Astrocyte of the hippocampus (primary cell): ENCODE data around the gene FBXO34.
A peak's percentile ranks its signal among the peaks of the same experiment; 100 is the strongest.

Experiments used
- DNase-seq: peaks from one replicate; pipeline ENCODE4 v3.0.0; 2011; ENCODE audit warnings: low read depth, low spot score

The FBXO34 gene

GRCh38 chr14:55271572-55272298 lies 514 bp downstream of the FBXO34 start:
- DNase-seq = peak; percentile 84

GRCh38 chr14:55272387-55272786 lies 1.2 kb downstream of the FBXO34 start:
- no peak for DNase-seq

- no peak for DNase-seq
Measured at GRCh38 chr14:55272922-55273321, 1.7 kb downstream of the FBXO34 start.

- DNase-seq = no peak
Measured at GRCh38 chr14:55274146-55274545, 2.9 kb downstream of the FBXO34 start.

GRCh38 chr14:55274751-55275150 lies 3.5 kb downstream of the FBXO34 start:
- DNase-seq = peak; percentile 46

- DNase-seq = no peak
Measured at GRCh38 chr14:55276736-55277135, 5.5 kb downstream of the FBXO34 start.

GRCh38 chr14:55277972-55278740 lies 6.9 kb downstream of the FBXO34 start:
- DNase-seq = peak; percentile 32

- no peak for DNase-seq
Measured at GRCh38 chr14:55279384-55279783, 8.2 kb downstream of the FBXO34 start.

GRCh38 chr14:55281316-55281839 lies 10.2 kb downstream of the FBXO34 start:
- DNase-seq = no peak

- no peak for DNase-seq
Measured at GRCh38 chr14:55285048-55285652, 13.9 kb downstream of the FBXO34 start.

GRCh38 chr14:55288439-55288838 lies 17.2 kb downstream of the FBXO34 start:
- DNase-seq = no peak

- DNase-seq = no peak
Measured at GRCh38 chr14:55291480-55292081, 20.4 kb downstream of the FBXO34 start.

GRCh38 chr14:55294603-55295002 lies 23.4 kb downstream of the FBXO34 start:
- no peak for DNase-seq

GRCh38 chr14:55297611-55298499 lies 26.6 kb downstream of the FBXO34 start:
- DNase-seq = peak; percentile 12

GRCh38 chr14:55298500-55298822 lies 27.2 kb downstream of the FBXO34 start:
- no peak for DNase-seq

GRCh38 chr14:55301437-55302121 lies 30.4 kb downstream of the FBXO34 start:
- peak; percentile 56 for DNase-seq

GRCh38 chr14:55302367-55303124 lies 31.3 kb downstream of the FBXO34 start:
- peak; percentile 10 for DNase-seq

GRCh38 chr14:55303125-55303499 lies 31.9 kb downstream of the FBXO34 start:
- no peak for DNase-seq

GRCh38 chr14:55303691-55304145 lies 32.5 kb downstream of the FBXO34 start:
- no peak for DNase-seq
